ENCODE data around the gene PLVAP.

The PLVAP gene

DNA sequence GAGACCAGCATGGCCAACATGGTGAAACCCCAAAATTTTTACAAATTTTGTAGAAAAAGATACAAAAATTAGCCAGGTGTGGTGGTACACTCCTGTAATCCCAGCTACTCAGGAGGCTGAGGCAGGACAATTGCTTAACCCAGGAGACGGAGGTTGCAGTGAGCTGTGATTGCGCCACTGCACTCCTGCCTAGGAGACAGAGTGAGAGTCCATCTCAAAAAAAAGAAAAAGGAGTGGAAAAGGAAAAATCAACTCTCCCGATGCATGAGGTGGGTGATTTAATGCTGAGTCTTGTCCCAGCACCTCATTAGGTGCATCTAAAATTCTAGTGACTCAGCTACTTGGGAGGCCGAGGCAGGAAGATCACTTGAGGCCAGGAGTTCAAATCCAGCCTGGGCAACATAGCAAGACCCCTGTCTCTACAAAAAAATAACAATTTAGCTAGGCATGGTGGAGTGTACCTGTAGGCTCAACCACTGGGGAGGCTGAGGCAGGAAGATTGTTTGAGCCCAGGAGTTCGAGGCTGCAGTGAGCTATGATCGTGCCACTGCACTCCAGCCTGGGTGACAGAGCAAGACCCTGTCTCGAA is 20.0 kb downstream of the PLVAP start:
- DNase-seq: no peak

- no peak for DNase-seq
Observed at GRCh38 chr19:17353386-17353785, 23.8 kb downstream of the PLVAP start.

- DNase-seq: no peak
Observed at GRCh38 chr19:17352608-17353280, 24.4 kb downstream of the PLVAP start.

GRCh38 chr19:17351815-17352435 is 25.2 kb downstream of the PLVAP start:
- DNase-seq: no peak

DNA sequence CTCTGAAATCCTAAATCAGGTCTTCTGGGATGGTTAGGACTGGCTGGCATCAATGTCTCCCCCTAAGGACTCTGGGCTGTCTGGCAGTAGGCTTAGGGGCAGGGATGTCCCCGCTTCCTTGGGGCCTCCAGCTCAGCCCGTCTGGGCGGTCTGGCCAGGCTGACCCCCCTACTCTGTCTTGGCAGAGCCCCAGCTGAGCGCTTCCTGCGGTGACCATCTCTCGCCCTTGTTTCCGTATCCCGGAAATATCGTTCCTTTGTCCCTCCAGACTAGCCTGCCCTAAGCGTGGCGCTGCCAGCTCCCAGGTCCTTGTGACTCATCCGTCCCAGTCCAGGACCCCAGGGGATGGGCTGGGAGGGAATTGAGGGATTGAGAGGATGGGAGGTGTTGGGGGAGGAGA is 28.4 kb downstream of the PLVAP start:
- no peak for DNase-seq

GRCh38 chr19:17347877-17348276 is 29.3 kb downstream of the PLVAP start:
- DNase-seq: no peak

GRCh38 chr19:17347361-17347760 is 29.8 kb downstream of the PLVAP start:
- DNase-seq: no peak

DNA sequence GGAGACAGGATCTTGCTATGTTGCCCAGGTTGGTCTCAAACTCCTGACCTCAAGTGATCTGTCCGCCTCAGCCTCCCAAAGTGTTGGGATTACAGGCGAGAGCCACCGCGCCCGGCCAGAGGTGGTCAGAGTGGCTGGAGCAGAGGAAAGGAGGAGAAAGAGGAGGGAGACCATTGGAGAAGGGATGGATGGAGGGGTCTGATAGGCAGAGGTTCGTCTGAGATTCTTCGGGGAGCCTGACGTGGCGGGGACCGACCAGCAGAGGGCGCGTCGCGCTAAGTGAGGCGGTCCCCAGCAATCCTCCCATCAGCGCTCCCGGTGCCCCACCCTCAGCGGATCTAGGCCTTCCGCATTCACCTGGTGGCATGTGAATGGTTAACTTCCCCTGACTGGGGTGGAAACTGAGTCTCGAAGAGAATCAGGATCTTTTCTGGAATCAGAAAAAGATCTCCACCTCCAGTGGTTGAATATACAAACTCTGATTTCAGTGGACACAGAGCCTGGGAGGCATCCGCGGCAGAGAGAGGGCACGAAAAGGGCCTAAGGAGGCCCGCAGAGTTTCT is 31.0 kb downstream of the PLVAP start:
- DNase-seq: peak; percentile 78

DNA sequence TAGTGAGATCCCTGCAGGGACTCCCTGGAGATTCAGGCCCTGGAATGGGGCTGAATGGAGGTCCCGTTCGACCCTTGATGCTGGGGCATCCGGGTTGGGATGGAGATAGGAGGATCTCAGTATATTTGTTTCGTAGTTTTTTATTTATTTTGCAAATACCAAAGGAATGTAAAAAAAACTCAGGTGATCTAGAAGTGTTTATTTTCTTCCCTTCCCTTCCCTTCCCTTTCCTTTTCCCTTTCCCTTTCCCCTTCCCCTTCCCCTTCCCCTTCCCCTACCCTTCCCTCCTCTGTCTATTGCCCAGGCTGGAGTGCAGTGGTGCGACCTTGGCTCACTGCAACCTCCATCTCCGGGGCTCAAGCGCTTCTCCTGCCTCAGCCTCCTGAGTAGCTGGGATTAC is 35.3 kb downstream of the PLVAP start:
- no peak for DNase-seq

- no peak for DNase-seq
Observed at GRCh38 chr19:17341386-17341785, 35.8 kb downstream of the PLVAP start.

- no peak for DNase-seq
Observed at GRCh38 chr19:17340871-17341357, 36.2 kb downstream of the PLVAP start.

DNA sequence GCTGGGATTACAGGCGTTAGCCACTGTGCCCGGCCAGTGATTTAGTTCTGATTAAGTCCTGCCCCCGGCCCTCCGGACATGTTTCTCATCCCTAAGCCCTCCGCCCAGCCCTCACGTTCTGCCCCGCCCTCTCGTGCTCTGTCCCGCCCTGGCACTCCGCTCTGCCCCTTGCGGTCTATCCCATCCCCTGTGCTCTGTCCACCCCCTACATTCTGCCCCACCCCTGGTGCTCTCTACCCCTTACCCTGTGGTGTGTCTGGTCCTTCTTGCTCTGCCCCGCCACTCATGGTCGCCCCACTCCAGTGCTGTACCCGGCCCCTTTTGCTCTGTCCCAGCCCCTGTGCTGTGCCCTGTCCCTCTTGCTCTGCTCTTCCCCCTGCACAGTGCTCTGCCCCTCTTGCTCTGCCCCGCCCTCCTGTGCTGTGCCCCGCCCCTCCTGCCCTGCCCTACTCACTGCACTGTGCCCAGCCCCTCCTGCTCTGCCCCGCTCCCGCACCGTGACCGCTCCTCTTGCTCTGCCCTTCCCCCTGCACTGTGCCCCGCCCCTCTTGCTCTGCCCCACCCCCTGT is 36.8 kb downstream of the PLVAP start:
- no peak for DNase-seq

- peak; percentile 32 for DNase-seq
Observed at GRCh38 chr19:17339088-17339741, 37.9 kb downstream of the PLVAP start.

DNA sequence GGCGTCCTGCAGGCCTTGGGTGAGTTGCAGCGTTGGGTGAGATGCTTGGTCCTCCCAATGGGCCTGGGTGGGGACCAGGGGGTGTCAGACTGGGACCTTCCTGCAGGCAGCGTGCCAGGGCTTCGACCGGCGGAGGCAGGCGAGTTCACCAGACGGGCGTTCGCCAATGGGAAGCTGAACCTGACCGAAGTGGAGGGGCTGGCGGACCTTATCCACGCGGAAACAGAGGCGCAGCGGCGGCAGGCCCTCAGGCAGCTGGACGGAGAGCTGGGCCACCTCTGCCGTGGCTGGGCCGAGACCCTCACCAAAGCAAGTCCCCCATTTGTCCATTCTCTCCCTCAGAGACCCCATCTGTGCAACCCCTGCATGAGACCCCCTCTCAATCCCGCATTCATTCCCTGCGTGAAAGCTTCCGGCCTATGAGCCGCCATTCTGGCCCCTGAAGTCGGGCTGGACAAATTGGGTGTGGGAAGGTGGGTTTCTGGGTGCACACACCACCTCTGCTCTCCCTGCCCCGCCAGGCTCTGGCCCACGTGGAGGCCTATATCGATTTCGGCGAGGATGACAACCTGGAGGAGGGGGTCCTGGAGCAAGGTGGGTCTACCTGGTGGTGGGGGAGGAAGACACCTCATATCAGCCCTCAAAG is 38.6 kb downstream of the PLVAP start:
- DNase-seq: no peak

DNA sequence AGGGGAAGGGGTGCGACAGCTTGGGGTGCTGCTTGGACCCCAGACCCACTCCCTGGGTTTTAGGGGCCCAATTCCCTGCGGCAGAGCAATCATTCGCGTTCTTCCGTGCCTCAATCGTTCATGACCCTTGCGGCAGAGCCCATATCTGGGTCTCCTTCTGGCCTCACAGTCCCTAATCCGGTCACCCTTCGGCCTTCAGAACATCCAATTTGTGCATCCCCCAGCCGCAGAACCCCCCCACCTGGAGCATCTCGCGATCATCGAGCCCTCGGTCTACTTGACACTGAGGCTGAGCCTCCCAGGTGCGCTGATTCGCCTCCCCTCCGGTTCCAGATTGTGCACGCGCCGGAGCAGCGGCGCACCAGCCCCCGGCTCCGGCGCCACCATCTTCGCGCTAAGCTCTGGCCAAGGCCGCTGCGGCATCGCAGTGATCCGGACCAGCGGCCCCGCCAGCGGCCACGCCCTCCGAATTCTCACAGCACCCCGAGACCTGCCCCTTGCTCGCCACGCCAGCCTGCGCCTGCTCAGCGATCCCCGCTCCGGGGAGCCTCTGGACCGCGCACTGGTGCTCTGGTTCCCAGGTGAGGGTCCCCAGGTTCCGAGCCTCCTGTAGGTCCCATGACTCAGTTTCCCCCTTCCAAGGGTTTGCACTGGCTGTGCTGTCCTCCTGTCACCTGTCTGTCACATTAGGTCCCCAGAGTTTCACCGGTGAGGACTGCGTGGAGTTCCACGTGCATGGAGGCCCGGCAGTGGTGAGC is 39.3 kb downstream of the PLVAP start:
- DNase-seq: peak; percentile 31

- DNase-seq: peak; percentile 97
Observed at GRCh38 chr19:17336872-17337674, 40.1 kb downstream of the PLVAP start, which contains the start of gene GTPBP3. Gene GTPBP3, plus strand, starts transcription at chr19:17337553. Its CDS starts 59 bp downstream, at chr19:17337612.

DNA sequence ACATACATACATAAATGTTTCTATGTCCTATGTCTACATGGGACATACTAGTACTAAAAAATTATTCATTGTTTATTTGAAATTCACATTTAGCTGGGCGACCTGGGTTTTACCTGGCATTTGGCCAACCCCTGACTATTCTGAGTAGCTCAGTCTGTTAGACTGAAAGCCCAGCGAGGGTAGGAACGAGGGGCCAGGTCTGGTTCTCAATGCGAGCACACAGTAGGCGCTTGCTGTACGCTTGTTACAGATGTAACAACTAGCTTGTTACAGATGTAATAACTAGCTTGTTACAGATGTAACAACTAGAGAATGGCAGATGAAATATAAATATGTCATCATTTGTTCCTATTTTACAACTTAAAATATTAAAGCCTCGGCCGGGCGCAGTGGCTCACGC is 41.6 kb downstream of the PLVAP start:
- DNase-seq: no peak

GRCh38 chr19:17334414-17335409 is 42.4 kb downstream of the PLVAP start, which contains the start of gene ANO8:
Gene ANO8, minus strand, starts transcription at chr19:17334855. Its CDS starts 185 bp downstream, at chr19:17334670.
- DNase-seq: peak; percentile 98

All from CD4-positive, alpha-beta T cell treated with Interleukin-12 subunit alpha and Interleukin-12 subunit beta, for 1 hour (primary cell).